Mucosa of descending colon (tissue), 3 donors: Measurements from ENCODE around the gene CCNK. TPM values are rescaled to one million over a fixed set of nuclear protein-coding genes. Genes with fewer than 3 reads are reported as not detected.

Experiments
- ATAC-seq: fragments of 200-7000 bp; cut with Tn5 transposase; one replicate; pipeline ENCODE4 v1.9.1; 2020; ENCODE audit warnings: mild to moderate bottlenecking, moderate library complexity
- DNase-seq, 3 donors: peaks; one replicate each; pipeline ENCODE4 v3.0.0-alpha.2; 2020
- H3K36me3 ChIP-seq: fragments of 200-600 bp; one replicate; pipeline ENCODE4 v1.8.0; 2021; ENCODE audit warnings: low read depth, mild to moderate bottlenecking
- H3K4me1 ChIP-seq: fragments of 200-600 bp; one replicate; pipeline ENCODE4 v1.8.0; 2021; ENCODE audit warnings: low read depth, mild to moderate bottlenecking
- H3K4me3 ChIP-seq: fragments of 200-600 bp; one replicate; pipeline ENCODE4 v1.8.0; 2021; ENCODE audit warnings: mild to moderate bottlenecking
- H3K9me3 ChIP-seq: fragments of 200-600 bp; one replicate; pipeline ENCODE4 v1.8.0; 2021; ENCODE audit warnings: mild to moderate bottlenecking
- intact Hi-C, 2 donors: fragments of 100-400 bp; cut with DNase I in 1 of 2; cut with micrococcal nuclease in 1 of 2; formaldehyde crosslinking; loops; one replicate each; pipeline versions ENCODE4 v1.11.0 to v1.11.1; 2022; cut with DNase I, micrococcal nuclease
- total RNA-seq, 3 donors: library from RNA; stranded (reverse); fragmentation: NEBNext Ultra II Directional in 2 of 3; extraction: Animal tissue kit (Norgen Biotek cat#: 25700) in 2 of 3; gene quantifications; one replicate each; pipeline versions ENCODE4 v1.2.1 to v1.2.4, GENCODE V29; 2021 to 2023
- TF ChIP-seq, protein P1 (sequence below): fragments of 200-600 bp; IDR thresholded peaks from one replicate; pipeline ENCODE4 v1.8.0; 2022; ENCODE audit warnings: antibody characterized with exemption, mild to moderate bottlenecking
- donor health status: DM: no; HTN: no; CAD: no; lungs with moderate emphysema.
- donor health status: DM: no; HTN: no; CAD: no.
- donor health status: DM: no; HTN: yes; CAD: no.

The CCNK gene
- total RNA-seq, 3 donors from 2014 or later = 47.4 to 68.4 (median 64.5) TPM

DNA sequence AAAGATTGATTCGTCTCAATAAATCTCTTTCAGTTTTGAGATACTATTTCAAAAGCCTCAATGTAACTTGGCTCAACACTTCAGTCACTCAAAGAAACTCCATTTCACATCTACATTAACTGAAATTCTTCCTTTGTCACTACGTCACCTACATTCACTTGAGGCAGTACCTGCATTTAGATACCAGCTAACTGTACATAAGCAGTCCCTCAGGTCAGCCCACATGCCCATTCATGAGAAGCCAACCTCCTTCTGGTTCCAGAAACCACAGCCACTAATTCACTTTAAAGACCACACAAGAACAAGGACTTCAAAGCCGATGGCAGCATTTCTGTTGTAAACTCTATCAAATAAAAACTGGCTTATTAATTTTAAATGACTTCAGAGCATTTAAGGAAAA is 43.5 kb upstream of the CCNK start:
- intact Hi-C loops = no loop called here
- Histone ChIP-seq H3K4me1 (peaks cover 7% of the 10 kb centered on the region), H3K4me3 (no peak overlapping the region), H3K36me3 (no peaks in the 10 kb centered on the region), H3K9me3 (no peaks in the 10 kb centered on the region)
- TF ChIP-seq, protein P1, sequence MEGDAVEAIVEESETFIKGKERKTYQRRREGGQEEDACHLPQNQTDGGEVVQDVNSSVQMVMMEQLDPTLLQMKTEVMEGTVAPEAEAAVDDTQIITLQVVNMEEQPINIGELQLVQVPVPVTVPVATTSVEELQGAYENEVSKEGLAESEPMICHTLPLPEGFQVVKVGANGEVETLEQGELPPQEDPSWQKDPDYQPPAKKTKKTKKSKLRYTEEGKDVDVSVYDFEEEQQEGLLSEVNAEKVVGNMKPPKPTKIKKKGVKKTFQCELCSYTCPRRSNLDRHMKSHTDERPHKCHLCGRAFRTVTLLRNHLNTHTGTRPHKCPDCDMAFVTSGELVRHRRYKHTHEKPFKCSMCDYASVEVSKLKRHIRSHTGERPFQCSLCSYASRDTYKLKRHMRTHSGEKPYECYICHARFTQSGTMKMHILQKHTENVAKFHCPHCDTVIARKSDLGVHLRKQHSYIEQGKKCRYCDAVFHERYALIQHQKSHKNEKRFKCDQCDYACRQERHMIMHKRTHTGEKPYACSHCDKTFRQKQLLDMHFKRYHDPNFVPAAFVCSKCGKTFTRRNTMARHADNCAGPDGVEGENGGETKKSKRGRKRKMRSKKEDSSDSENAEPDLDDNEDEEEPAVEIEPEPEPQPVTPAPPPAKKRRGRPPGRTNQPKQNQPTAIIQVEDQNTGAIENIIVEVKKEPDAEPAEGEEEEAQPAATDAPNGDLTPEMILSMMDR = no peak
- ATAC-seq = no peak
- DNase-seq = no peak

DNA sequence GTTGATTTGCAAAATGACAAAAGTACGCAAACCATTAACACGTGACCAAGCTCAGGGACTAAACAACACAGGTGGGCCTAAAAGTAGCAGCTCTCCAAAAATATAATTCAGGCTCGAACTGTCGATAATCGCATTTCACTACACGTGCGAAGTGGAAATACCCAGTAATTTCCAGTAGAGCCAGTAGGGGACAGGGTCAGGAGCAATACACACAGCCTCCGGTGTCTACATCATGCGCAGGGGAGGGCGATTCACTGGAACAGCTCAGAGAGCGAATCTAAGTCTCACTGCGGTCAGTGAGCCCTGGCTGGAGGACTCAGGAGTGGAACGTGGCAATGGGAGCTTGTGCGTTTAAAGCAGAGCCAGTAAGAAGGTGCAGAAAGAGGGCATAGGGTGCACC is 40.9 kb upstream of the CCNK start:
- intact Hi-C loops = no loop called here
- Histone ChIP-seq H3K4me1 (peaks cover 2% of the 10 kb centered on the region), H3K9me3 (no peaks in the 10 kb centered on the region), H3K4me3 (no peak overlapping the region), H3K36me3 (no peaks in the 10 kb centered on the region)
- DNase-seq (no peak), ATAC-seq (no peak)
- TF ChIP-seq, protein P1 = no peak

DNA sequence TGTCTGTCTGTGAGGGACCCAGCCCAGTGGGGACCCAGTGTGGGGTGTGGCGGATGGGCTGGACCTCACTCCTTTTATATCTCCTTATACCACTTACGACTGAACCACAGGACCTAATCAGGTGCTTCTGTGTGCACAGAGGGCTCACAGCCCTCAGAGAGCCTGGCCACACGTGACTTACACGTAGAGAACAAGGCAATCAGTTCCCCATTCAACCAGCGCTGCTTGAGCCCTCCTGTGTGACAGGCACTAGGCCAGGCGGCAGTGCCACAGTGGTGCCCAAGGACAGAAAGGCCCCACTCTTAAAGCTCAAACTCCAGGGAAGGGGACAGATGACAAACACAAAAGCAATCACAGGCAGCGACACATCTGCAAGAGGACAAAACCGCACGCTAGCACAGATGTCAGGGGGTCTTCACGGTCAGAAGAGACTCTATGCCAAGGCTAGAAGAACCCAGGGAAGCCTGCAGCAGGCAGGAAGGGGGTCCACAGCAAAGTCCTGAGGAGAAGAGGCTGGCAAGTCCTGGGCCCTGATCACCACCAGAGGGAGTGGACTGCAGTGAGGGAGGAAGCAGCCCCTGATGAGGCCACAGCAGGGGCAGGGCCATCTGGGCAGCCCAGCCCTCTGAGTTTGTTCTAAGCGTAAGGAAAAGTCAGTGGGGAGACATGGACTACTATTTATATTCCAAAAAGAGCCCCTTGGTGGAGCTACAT is 39.9 kb upstream of the CCNK start:
- ATAC-seq (no peak), DNase-seq (no peak)
- Histone ChIP-seq H3K9me3 (no peaks in the 10 kb centered on the region), H3K4me3 (no peak overlapping the region), H3K36me3 (no peaks in the 10 kb centered on the region), H3K4me1 (no peaks in the 10 kb centered on the region)
- TF ChIP-seq, protein P1 = no peak
- intact Hi-C loops = no loop called here

DNA sequence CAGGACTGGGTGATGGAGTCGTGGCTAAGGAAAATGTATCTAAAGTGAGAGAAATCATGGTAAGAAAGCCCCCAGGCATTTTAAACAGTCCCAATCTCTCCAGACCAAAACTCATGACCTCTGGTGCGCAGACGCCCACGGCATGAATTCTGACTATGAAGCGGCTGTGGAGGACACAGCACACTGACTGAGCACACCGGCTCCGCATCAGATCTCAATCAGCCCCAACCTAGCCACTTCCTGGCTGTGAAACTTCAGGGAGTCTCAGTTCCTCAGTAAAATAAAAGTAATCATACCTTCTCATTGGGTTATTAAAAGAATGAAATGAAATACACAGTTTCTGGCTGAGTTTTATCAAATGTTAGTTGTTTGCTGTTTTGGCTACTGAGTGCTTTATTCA is 39.3 kb upstream of the CCNK start:
- no peaks in the 10 kb centered on the region for H3K9me3 ChIP-seq
- intact Hi-C loops = no loop called here
- H3K36me3 ChIP-seq = no peaks in the 10 kb centered on the region
- no peaks in the 10 kb centered on the region for H3K4me1 ChIP-seq
- H3K4me3 ChIP-seq = no peak overlapping the region
- ATAC-seq (no peak), DNase-seq (no peak)
- TF ChIP-seq, protein P1 = no peak

DNA sequence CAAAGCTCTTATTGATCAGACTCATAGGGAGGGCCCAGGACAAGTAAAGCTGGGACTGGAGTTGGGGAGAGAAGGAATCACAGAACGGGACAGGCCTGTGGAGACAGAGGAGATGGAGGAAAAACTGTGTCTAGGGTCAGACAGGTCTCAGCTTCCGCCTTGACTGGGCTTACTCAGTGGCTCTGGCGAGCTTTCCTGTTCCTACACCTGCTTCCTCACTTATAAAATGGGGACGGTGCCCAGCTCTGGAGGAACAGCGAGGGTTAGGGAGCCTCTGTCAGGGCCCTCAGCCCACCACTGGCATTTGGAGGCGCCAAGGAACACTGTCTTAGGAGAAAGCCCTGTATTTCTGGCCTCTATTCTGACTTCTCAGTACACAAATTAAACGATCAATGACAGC is 35.3 kb upstream of the CCNK start:
- TF ChIP-seq, protein P1 = no peak

DNA sequence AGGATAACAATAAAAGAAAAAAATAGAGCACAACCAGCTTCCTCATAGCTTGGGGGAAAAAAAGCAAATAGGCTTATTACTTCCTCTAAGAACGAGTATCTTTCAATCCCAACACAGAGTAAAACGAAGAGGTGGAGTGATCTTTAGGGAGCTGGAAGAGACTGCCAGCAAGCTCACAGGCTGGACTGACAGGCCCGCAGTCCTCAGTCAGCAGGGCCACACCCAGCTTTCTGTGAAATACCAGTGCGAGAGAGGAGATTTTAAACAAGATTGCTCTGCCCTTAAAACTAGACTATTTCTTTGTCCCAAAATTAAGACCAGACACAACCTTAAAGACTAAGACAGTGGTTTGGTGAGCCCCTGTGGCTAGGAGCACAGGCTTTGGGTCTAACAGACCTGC is 33.5 kb upstream of the CCNK start:
- Histone ChIP-seq H3K9me3 (no peaks in the 10 kb centered on the region), H3K36me3 (no peaks in the 10 kb centered on the region), H3K4me3 (no peak overlapping the region), H3K4me1 (no peaks in the 10 kb centered on the region)
- TF ChIP-seq, protein P1 = no peak
- DNase-seq (no peak), ATAC-seq (peak; percentile 89)
- intact Hi-C loops = no loop called here

More for the DNA sequence above, 35.3 kb upstream of the CCNK start:
- H3K9me3 ChIP-seq = no peaks in the 10 kb centered on the region
- DNase-seq = no peak
- intact Hi-C loops = no loop called here
- no peak overlapping the region for H3K4me3 ChIP-seq
- ATAC-seq = no peak
- no peaks in the 10 kb centered on the region for H3K4me1 ChIP-seq
- no peaks in the 10 kb centered on the region for H3K36me3 ChIP-seq
